Adrenal gland (tissue), 5 donors: ENCODE data around the gene RBKS.

Source experiments
- CTCF ChIP-seq, 6 experiments: fragments of 450-650 bp in 4 of 6; fragments of 200-600 bp in 2 of 6; sonication (generic) in 1 of 6; IDR thresholded peaks; 1 replicate in 5 of 6; 2 replicates in 1 of 6; pipeline versions ENCODE4 v1.5.1 to v1.8.0; 2016 to 2021; ENCODE audit warnings: antibody characterized with exemption in 6 of 6, mild to moderate bottlenecking in 2 of 6, moderate library complexity in 1 of 6
- POLR2A ChIP-seq, 2 donors: fragments of 450-650 bp; IDR thresholded peaks; one replicate each; pipeline ENCODE4 v1.6.1; 2017; ENCODE audit warnings: antibody characterized with exemption in 2 of 2, mild to moderate bottlenecking in 2 of 2, moderate library complexity in 1 of 2
- donor health status: DM: no; HTN: no; CAD: no.

GRCh38 chr2:27920148-27920885, 30.1 kb upstream of the RBKS start:
- TF ChIP-seq CTCF (IDR thresholded peaks at IDR 0.05) = no peak
- no peak for TF ChIP-seq POLR2A (IDR thresholded peaks at IDR 0.05)
